ENCODE measurements around the gene SIPA1L3.

Gene SIPA1L3

GRCh38 chr19:38011426-38011825, 104.4 kb downstream of the SIPA1L3 start:
- DNase-seq (ENCODE audit: low read depth in 2 of 2), result no peak
- H3K4me3 ChIP-seq (replicated peaks in 1 of 2; ENCODE audit: low read depth in 2 of 2, low read length in 2 of 2), result no peak overlapping the region
- TF ChIP-seq CTCF (IDR thresholded peaks at IDR 0.05; ENCODE audit: low read depth, low read length), result no peak

DNA sequence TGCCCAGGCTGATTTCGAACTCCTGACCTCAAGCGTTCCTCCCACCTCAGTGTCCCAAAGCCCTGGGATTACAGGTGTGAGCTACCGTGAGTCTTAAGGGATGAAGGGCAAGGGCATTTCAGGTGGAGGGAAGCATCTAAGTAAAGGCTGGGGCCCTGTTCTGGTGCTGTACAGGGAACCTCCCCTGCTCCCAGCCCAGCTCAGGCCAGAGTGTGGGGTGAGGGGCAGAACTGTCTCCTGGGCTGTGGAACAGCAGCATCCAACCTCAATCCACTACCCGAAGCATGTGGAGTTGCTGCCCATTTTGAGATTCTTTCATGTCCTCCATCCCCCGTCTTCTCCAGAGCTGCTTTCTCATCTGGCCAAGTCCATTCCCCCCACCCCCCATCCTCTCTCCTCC, 105.3 kb downstream of the SIPA1L3 start:
- no peak for DNase-seq (ENCODE audit: low read depth in 2 of 2)
- no peak for TF ChIP-seq CTCF (IDR thresholded peaks at IDR 0.05; ENCODE audit: low read depth, low read length)
- H3K4me3 ChIP-seq (replicated peaks in 1 of 2; ENCODE audit: low read depth in 2 of 2, low read length in 2 of 2), result no peak overlapping the region

- no peak overlapping the region for H3K4me3 ChIP-seq (replicated peaks in 1 of 2; ENCODE audit: low read depth in 2 of 2, low read length in 2 of 2)
- DNase-seq (ENCODE audit: low read depth in 2 of 2), result no peak
- TF ChIP-seq CTCF (IDR thresholded peaks at IDR 0.05; ENCODE audit: low read depth, low read length), result no peak
These were observed 105.9 kb downstream of the SIPA1L3 start for GRCh38 chr19:38012944-38013343.

DNA sequence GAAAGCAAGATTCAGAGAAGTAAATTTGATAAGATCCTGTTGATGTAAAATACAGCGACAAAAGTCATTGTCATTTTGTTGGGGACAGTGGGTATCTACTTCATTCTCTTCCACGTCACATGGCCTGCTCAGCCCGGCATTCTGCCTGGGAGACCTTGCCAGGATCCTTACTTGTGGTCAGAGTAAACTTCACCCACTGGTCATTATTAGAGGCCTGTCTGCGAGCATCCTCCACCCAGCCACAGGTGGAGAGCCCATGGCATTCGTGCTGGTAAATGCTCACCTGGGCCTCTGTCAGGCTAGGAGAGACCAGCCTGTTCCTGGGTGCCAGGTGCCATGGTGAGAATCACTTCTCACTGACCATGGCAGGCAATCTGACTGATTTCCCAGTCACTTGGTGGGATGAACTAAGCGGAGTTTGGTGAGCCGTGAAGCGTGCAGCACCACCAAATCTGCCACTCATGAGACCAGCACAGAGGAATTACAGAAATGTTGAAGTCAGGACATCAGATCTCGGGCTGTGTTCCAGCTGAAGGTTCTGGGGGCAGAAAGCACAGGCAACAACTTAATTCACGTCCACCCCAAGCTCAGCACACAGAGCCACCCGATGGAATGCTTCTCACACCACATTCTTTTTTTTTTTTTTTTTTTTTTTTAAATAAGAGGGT, 107.0 kb downstream of the SIPA1L3 start:
- no peak for DNase-seq (ENCODE audit: low read depth in 2 of 2)
- TF ChIP-seq CTCF (IDR thresholded peaks at IDR 0.05; ENCODE audit: low read depth, low read length), result no peak

GRCh38 chr19:38015216-38015615, 108.2 kb downstream of the SIPA1L3 start:
- TF ChIP-seq CTCF (IDR thresholded peaks at IDR 0.05; ENCODE audit: low read depth, low read length), result no peak
- DNase-seq (ENCODE audit: low read depth in 2 of 2), result no peak
- H3K4me3 ChIP-seq (replicated peaks in 1 of 2; ENCODE audit: low read depth in 2 of 2, low read length in 2 of 2), result no peak overlapping the region

More for the DNA sequence above, 107.0 kb downstream of the SIPA1L3 start:
- H3K4me3 ChIP-seq (replicated peaks in 1 of 2; ENCODE audit: low read depth in 2 of 2, low read length in 2 of 2), result no peak overlapping the region

DNA sequence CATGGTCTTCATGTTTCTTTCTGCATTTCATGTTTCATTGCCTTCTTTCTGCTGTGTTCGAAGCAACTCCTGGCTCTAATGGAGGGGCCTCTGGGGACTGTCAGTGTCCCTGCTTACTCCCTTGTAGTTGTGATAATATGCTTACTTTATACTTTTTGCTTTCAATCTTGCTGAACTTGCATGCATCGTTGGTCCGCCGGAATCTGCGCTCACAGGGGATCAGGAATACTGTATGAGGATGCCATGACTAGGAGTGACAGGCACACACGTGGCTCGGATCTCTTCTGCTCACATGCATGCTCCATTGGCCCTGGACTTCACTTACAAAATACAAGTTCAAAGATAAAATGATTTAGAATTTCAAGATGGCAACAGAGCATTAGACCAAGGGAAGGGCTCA, 108.8 kb downstream of the SIPA1L3 start:
- DNase-seq (ENCODE audit: low read depth in 2 of 2), result no peak
- H3K4me3 ChIP-seq (replicated peaks in 1 of 2; ENCODE audit: low read depth in 2 of 2, low read length in 2 of 2), result no peak overlapping the region
- TF ChIP-seq CTCF (IDR thresholded peaks at IDR 0.05; ENCODE audit: low read depth, low read length), result no peak

Measured in cardiac fibroblast (primary cell).